Measurements from ENCODE around the gene PDLIM4.

The PDLIM4 gene

GRCh38 chr5:132301344-132302271 is 44.1 kb downstream of the PDLIM4 start:
- Mint-ChIP-seq H3K4me3 (no peak overlapping the region), H3K4me1 (no peaks in the 10 kb centered on the region), H3K27me3 (peaks cover 3% of the 10 kb centered on the region), H3K36me3 (peaks cover 8% of the 10 kb centered on the region), H3K27ac (no peak overlapping the region), H3K9me3 (peaks cover 5% of the 10 kb centered on the region)
- ATAC-seq (ENCODE audit: low read depth) (no peak), DNase-seq (ENCODE audit: low spot score in 2 of 2) (no peak)

DNA sequence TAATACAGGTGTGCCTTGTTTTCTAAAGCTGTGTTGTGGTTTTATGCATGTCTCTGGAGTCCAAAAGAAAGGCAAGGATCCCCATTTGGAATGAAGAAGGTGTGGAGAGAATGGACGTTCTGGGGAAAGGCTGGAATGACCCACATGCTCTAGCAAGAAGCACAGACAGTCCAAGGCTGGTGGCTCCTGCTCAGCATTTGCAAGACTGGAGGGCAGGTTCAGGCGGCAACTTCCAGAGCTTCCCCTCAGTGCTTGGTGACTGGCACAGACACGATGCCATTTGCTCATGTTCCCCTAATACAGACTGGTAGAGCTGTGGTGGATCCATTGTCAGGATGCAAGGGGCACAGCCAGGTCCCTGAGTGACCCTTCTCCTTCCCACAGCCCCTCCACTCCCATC is 44.9 kb downstream of the PDLIM4 start:
- Mint-ChIP-seq H3K27me3 (no peaks in the 10 kb centered on the region), H3K4me3 (no peak overlapping the region), H3K36me3 (peaks cover 8% of the 10 kb centered on the region), H3K9me3 (peaks cover 5% of the 10 kb centered on the region), H3K4me1 (no peaks in the 10 kb centered on the region), H3K27ac (no peak overlapping the region)
- DNase-seq (ENCODE audit: low spot score in 2 of 2), result no peak
- ATAC-seq (ENCODE audit: low read depth), result no peak

GRCh38 chr5:132303589-132303988 is 46.1 kb downstream of the PDLIM4 start:
- H3K27me3 Mint-ChIP-seq, result no peaks in the 10 kb centered on the region

GRCh38 chr5:132305420-132305819 is 47.9 kb downstream of the PDLIM4 start:
- no peak for DNase-seq (ENCODE audit: low spot score in 2 of 2)
- Mint-ChIP-seq H3K9me3 (peaks cover 5% of the 10 kb centered on the region), H3K36me3 (peaks cover 8% of the 10 kb centered on the region), H3K4me3 (no peak overlapping the region), H3K27ac (no peak overlapping the region), H3K4me1 (no peaks in the 10 kb centered on the region), H3K27me3 (no peaks in the 10 kb centered on the region)
- no peak for ATAC-seq (ENCODE audit: low read depth)

More at GRCh38 chr5:132303589-132303988, 46.1 kb downstream of the PDLIM4 start:
- H3K4me3 Mint-ChIP-seq, result no peak overlapping the region
- peaks cover 5% of the 10 kb centered on the region for H3K9me3 Mint-ChIP-seq
- DNase-seq (ENCODE audit: low spot score in 2 of 2) (no peak), ATAC-seq (ENCODE audit: low read depth) (no peak)
- H3K4me1 Mint-ChIP-seq, result no peaks in the 10 kb centered on the region
- peaks cover 8% of the 10 kb centered on the region for H3K36me3 Mint-ChIP-seq
- no peak overlapping the region for H3K27ac Mint-ChIP-seq

DNA sequence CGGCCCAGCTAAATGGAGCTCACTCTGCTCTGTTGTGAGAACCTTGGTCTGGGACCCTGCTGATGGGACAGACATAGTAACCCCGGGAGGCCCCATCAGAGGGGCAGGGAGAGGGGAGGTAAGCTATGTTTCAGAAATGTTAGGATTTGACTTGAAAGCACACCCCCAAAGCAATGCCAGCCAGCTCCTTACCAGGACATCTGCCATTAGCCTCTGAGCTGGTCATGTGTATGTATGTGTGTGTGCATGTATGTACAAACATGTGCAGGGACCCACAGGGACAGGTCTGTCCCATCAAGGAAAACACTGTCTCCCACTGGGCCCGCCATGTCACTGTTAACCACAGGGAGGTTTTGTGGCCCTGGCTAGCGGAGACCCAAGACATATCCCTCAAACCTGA is 51.2 kb downstream of the PDLIM4 start:
- no peak for DNase-seq (ENCODE audit: low spot score in 2 of 2)
- Mint-ChIP-seq H3K4me1 (no peaks in the 10 kb centered on the region), H3K27ac (no peak overlapping the region), H3K27me3 (no peaks in the 10 kb centered on the region), H3K4me3 (no peak overlapping the region), H3K9me3 (peaks cover 5% of the 10 kb centered on the region), H3K36me3 (peaks cover 9% of the 10 kb centered on the region)
- ATAC-seq (ENCODE audit: low read depth), result no peak

- no peak overlapping the region for H3K27ac Mint-ChIP-seq
- H3K4me3 Mint-ChIP-seq, result no peak overlapping the region
- DNase-seq (ENCODE audit: low spot score in 2 of 2), result no peak
- ATAC-seq (ENCODE audit: low read depth), result no peak
- no peaks in the 10 kb centered on the region for H3K27me3 Mint-ChIP-seq
- peaks cover 8% of the 10 kb centered on the region for H3K36me3 Mint-ChIP-seq
- no peaks in the 10 kb centered on the region for H3K4me1 Mint-ChIP-seq
- H3K9me3 Mint-ChIP-seq, result peaks cover 4% of the 10 kb centered on the region
These were observed 52.2 kb downstream of the PDLIM4 start for GRCh38 chr5:132309679-132310078.

- Mint-ChIP-seq H3K27me3 (no peaks in the 10 kb centered on the region), H3K9me3 (peaks cover under 1% of the 10 kb centered on the region), H3K36me3 (peaks cover 4% of the 10 kb centered on the region), H3K4me1 (no peaks in the 10 kb centered on the region), H3K27ac (no peak overlapping the region), H3K4me3 (no peak overlapping the region)
- ATAC-seq (ENCODE audit: low read depth) (no peak), DNase-seq (ENCODE audit: low spot score in 2 of 2) (no peak)
These were observed 52.8 kb downstream of the PDLIM4 start for GRCh38 chr5:132310141-132310834.

DNA sequence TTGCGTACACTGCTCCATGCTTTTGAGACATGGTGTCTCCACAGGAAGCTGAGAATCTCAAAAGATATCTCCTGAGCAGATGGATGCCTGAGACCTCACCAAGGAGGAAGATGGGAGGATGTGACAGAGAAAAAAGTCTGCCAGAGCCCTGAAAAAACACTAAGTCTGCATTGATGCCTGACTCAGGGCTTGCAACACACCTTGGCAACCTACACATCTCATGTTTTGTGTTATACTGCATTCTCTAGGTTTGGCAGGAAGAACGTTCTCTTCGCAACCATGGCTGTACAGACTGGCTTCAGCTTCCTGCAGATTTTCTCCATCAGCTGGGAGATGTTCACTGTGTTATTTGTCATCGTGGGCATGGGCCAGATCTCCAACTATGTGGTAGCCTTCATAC is 55.9 kb downstream of the PDLIM4 start:
- no peaks in the 10 kb centered on the region for H3K27me3 Mint-ChIP-seq
- no peak overlapping the region for H3K27ac Mint-ChIP-seq
- no peak for DNase-seq (ENCODE audit: low spot score in 2 of 2)
- peaks cover 11% of the 10 kb centered on the region for H3K36me3 Mint-ChIP-seq
- H3K9me3 Mint-ChIP-seq, result no peaks in the 10 kb centered on the region
- ATAC-seq (ENCODE audit: low read depth), result no peak
- H3K4me1 Mint-ChIP-seq, result peaks cover 3% of the 10 kb centered on the region
- no peak overlapping the region for H3K4me3 Mint-ChIP-seq

GRCh38 chr5:132313961-132314432 is 56.5 kb downstream of the PDLIM4 start:
- H3K9me3 Mint-ChIP-seq, result no peaks in the 10 kb centered on the region
- DNase-seq (ENCODE audit: low spot score in 2 of 2) (no peak), ATAC-seq (ENCODE audit: low read depth) (no peak)
- no peak overlapping the region for H3K4me3 Mint-ChIP-seq
- H3K4me1 Mint-ChIP-seq, result peaks cover 3% of the 10 kb centered on the region
- H3K27me3 Mint-ChIP-seq, result no peaks in the 10 kb centered on the region
- H3K27ac Mint-ChIP-seq, result no peak overlapping the region
- H3K36me3 Mint-ChIP-seq, result peaks cover 11% of the 10 kb centered on the region

GRCh38 chr5:132315529-132316067 is 58.1 kb downstream of the PDLIM4 start:
- no peak for DNase-seq (ENCODE audit: low spot score in 2 of 2)
- ATAC-seq (ENCODE audit: low read depth), result no peak
- H3K4me3 Mint-ChIP-seq, result no peak overlapping the region
- no peak overlapping the region for H3K27ac Mint-ChIP-seq
- peaks cover 11% of the 10 kb centered on the region for H3K36me3 Mint-ChIP-seq
- no peaks in the 10 kb centered on the region for H3K9me3 Mint-ChIP-seq
- peaks cover 3% of the 10 kb centered on the region for H3K4me1 Mint-ChIP-seq
- no peaks in the 10 kb centered on the region for H3K27me3 Mint-ChIP-seq

- H3K4me1 Mint-ChIP-seq, result peaks cover 3% of the 10 kb centered on the region
- no peak for DNase-seq (ENCODE audit: low spot score in 2 of 2)
- no peaks in the 10 kb centered on the region for H3K9me3 Mint-ChIP-seq
- H3K36me3 Mint-ChIP-seq, result peaks cover 13% of the 10 kb centered on the region
- no peak overlapping the region for H3K4me3 Mint-ChIP-seq
- H3K27ac Mint-ChIP-seq, result no peak overlapping the region
- ATAC-seq (ENCODE audit: low read depth), result no peak
- H3K27me3 Mint-ChIP-seq, result no peaks in the 10 kb centered on the region
These were observed 62.5 kb downstream of the PDLIM4 start for GRCh38 chr5:132319975-132320374.

GRCh38 chr5:132321109-132321721 is 63.7 kb downstream of the PDLIM4 start:
- DNase-seq (ENCODE audit: low spot score in 2 of 2) (no peak), ATAC-seq (ENCODE audit: low read depth) (no peak)
- Mint-ChIP-seq H3K36me3 (peaks cover 13% of the 10 kb centered on the region), H3K4me1 (peaks cover 3% of the 10 kb centered on the region), H3K9me3 (no peaks in the 10 kb centered on the region), H3K4me3 (no peak overlapping the region), H3K27me3 (no peaks in the 10 kb centered on the region), H3K27ac (no peak overlapping the region)

- Mint-ChIP-seq H3K4me1 (peaks cover under 1% of the 10 kb centered on the region), H3K9me3 (no peaks in the 10 kb centered on the region), H3K36me3 (peaks cover 9% of the 10 kb centered on the region), H3K27me3 (no peaks in the 10 kb centered on the region), H3K27ac (no peak overlapping the region), H3K4me3 (no peak overlapping the region)
- ATAC-seq (ENCODE audit: low read depth) (no peak), DNase-seq (ENCODE audit: low spot score in 2 of 2) (no peak)
These were observed 64.8 kb downstream of the PDLIM4 start for GRCh38 chr5:132322266-132322665.
